Adrenal gland (tissue), 12 donors: Measurements from ENCODE around the gene NIN. TPM values are rescaled to one million over a fixed set of nuclear protein-coding genes. Genes with fewer than 3 reads are reported as not detected.
A peak's percentile ranks its signal among the peaks of the same experiment; 100 is the strongest.

ENCODE experiments used
- DNase-seq, 7 donors: peaks; one replicate each; pipeline ENCODE4 v3.0.0-alpha.2; 2019 to 2020
- H3K27ac ChIP-seq, 5 donors: fragments of 200-600 bp; sonication (generic) in 4 of 5; 1 replicate in 3 of 5; 2 replicates in 2 of 5; pipeline versions ENCODE4 v1.5.1 to v1.8.0; 2016 to 2020; ENCODE audit warnings: mild to moderate bottlenecking in 1 of 5
- H3K27me3 ChIP-seq: fragments of 200-600 bp; 2 replicates; pipeline ENCODE4 v1.8.0; 2021
- H3K36me3 ChIP-seq, 2 donors: fragments of 200-600 bp; replicated peaks in 1 of 2; 1 replicate in 1 of 2; 2 replicates in 1 of 2; pipeline versions ENCODE4 v1.5.1 to v1.8.0; 2018 to 2022
- H3K4me1 ChIP-seq, 2 donors: fragments of 200-600 bp; replicated peaks in 1 of 2; 1 replicate in 1 of 2; 2 replicates in 1 of 2; pipeline versions ENCODE4 v1.5.1 to v1.8.0; 2018 to 2021
- H3K4me3 ChIP-seq, 4 donors: fragments of 200-600 bp; sonication (generic) in 3 of 4; one replicate each; pipeline ENCODE4 v1.5.1; 2016 to 2018
- H3K9me3 ChIP-seq, 3 donors: fragments of 200-600 bp; sonication (generic) in 1 of 3; replicated peaks in 1 of 3; 1 replicate in 2 of 3; 2 replicates in 1 of 3; pipeline versions ENCODE4 v1.5.1 to v1.8.0; 2016 to 2021
- POLR2A ChIP-seq, 2 donors: fragments of 450-650 bp; IDR thresholded peaks; one replicate each; pipeline ENCODE4 v1.6.1; 2017; ENCODE audit warnings: antibody characterized with exemption in 2 of 2, mild to moderate bottlenecking in 2 of 2, moderate library complexity in 1 of 2
- WGBS, 4 donors: extraction: QIAGEN DNeasy Blood & Tissue Kit in 2 of 4; methylation state at CpG; one replicate each; pipeline versions ENCODE4 v1.1.5 to v1.1.7; 2013 to 2017; 5-methylcytosine and 5-hydroxymethylcytosine counted together
- intact Hi-C, 2 donors: fragments of 100-400 bp; cut with DNase I; formaldehyde crosslinking; loops; one replicate each; pipeline versions ENCODE4 v1.14.1 to v1.15.0; 2022 to 2023
- polyA plus RNA-seq, 3 donors: library from polyadenylated mRNA; stranded (reverse); fragments of 200-250 nt in 2 of 3; fragments of 350-450 nt in 1 of 3; fragmentation: Illumina TruSeq in 1 of 3; extraction: RNeasy Lipid Tissue Mini Kit (QIAGEN cat#74804) in 1 of 3; gene quantifications; one replicate each; pipeline ENCODE4 v1.2.3, GENCODE V29; 2013 to 2014
- total RNA-seq, 9 donors: library from RNA; depleted of rRNA in 4 of 9; stranded (reverse); fragments of >200 nt in 4 of 9; fragments of 120-200 nt in 1 of 9; fragmentation: NEBNext Ultra II Directional in 1 of 9; extraction: Animal tissue kit (Norgen Biotek cat#: 25700) in 1 of 9; gene quantifications; one replicate each; pipeline versions ENCODE4 v1.1.0 to v1.2.4, GENCODE V29; 2013 to 2023
- TF ChIP-seq, protein P1 (sequence below), 6 experiments: fragments of 450-650 bp in 4 of 6; fragments of 200-600 bp in 2 of 6; sonication (generic) in 1 of 6; IDR thresholded peaks; 1 replicate in 5 of 6; 2 replicates in 1 of 6; pipeline versions ENCODE4 v1.5.1 to v1.8.0; 2016 to 2021; ENCODE audit warnings: antibody characterized with exemption in 6 of 6, mild to moderate bottlenecking in 2 of 6, moderate library complexity in 1 of 6
- donor health status: healthy with polysubstance abuse.
- donor health status: Bipolar disorder and iron deficiency.
- donor health status: DM: yes; HTN: yes; CAD: no.
- donor health status: DM: no; HTN: no; CAD: no.
- donor health status: DM: no; HTN: no; CAD: no.
- donor health status: DM: yes; HTN: yes; CAD: no.

Gene NIN
- total and polyA plus RNA-seq, 12 donors, result 3.0 to 66.1 (median 17.9) TPM

DNA sequence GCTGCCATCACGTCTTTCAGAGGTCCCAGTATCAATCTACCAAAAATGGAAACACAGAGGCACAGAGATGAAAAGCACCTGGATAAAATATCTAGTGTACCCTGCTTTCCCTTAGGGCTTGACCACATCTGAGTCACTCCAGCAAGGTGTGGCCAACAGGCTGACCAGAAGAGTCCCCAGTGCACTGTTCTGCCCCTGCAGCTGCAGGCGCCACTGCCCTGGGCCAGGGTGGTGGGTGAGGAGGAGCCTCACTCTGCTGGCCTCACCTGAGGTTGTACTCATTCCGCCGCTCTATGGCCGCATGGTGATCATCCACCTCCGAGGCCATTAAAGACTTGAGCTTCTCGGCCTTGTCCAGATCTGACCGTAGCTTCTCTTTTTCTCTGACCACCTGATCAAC lies 60.4 kb downstream of the NIN start:
- H3K4me3 ChIP-seq, result no peak overlapping the region
- intact Hi-C loops, result loop anchor here (5.0 to 10.0 kb wide), 2 partner anchors 166 to 168 kb away; no protein-coding TSS in a partner anchor
- WGBS, 4 donors, result 91 to 97% (median 95%) methylated on average over 8 of the region's 8 CpGs
- DNase-seq, result no peak
- peaks cover 0 to 43% of the 10 kb centered on the region in 2 donors for H3K36me3 ChIP-seq
- H3K9me3 ChIP-seq, result no peaks in the 10 kb centered on the region
- no peaks in the 10 kb centered on the region for H3K27me3 ChIP-seq
- no peak for TF ChIP-seq POLR2A (IDR thresholded peaks at IDR 0.05)
- TF ChIP-seq, protein P1, sequence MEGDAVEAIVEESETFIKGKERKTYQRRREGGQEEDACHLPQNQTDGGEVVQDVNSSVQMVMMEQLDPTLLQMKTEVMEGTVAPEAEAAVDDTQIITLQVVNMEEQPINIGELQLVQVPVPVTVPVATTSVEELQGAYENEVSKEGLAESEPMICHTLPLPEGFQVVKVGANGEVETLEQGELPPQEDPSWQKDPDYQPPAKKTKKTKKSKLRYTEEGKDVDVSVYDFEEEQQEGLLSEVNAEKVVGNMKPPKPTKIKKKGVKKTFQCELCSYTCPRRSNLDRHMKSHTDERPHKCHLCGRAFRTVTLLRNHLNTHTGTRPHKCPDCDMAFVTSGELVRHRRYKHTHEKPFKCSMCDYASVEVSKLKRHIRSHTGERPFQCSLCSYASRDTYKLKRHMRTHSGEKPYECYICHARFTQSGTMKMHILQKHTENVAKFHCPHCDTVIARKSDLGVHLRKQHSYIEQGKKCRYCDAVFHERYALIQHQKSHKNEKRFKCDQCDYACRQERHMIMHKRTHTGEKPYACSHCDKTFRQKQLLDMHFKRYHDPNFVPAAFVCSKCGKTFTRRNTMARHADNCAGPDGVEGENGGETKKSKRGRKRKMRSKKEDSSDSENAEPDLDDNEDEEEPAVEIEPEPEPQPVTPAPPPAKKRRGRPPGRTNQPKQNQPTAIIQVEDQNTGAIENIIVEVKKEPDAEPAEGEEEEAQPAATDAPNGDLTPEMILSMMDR (IDR thresholded peaks at IDR 0.05), result no peak
- H3K4me1 ChIP-seq, result no peaks in the 10 kb centered on the region
- no peak overlapping the region for H3K27ac ChIP-seq

DNA sequence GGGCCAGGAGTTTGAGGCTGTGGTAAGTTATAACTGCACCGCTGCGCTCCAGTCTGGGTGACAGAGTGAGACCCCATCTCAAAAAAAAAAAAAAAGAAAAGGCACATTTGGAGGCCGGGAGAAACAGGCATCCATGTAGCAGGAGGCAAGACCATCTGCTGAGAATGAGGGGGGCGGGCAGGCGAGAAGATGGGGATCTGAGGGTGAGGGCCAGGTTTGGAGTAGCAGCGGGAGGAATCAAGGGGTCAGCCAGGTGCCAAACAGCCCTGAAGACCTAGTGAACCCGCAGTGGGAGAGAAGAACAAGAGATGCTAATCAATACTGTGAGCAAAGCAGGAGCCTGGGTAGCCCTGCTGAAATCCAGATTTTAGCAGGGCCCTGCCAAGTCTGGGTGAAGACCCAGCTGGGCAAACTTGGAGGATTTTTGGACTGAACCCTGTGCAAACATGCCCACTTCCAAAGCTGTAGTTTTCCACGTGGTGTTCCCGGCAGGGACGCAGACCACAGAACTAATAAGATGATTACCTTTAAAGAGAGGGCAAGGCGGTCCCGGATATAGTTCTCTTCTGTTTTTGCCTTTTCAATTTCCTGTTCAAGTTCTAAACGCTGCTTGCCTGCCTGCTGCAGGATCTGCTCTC lies 61.0 kb downstream of the NIN start:
- TF ChIP-seq, protein P1 (IDR thresholded peaks at IDR 0.05), result no peak
- TF ChIP-seq POLR2A (IDR thresholded peaks at IDR 0.05), result no peak
- DNase-seq, result no peak
- Histone ChIP-seq H3K36me3 (peaks cover 0 to 43% of the 10 kb centered on the region in 2 donors), H3K9me3 (no peaks in the 10 kb centered on the region), H3K27me3 (no peaks in the 10 kb centered on the region), H3K4me3 (no peak overlapping the region), H3K27ac (no peak overlapping the region), H3K4me1 (no peaks in the 10 kb centered on the region)
- 91 to 94% (median 92%) methylated on average over 13 of the region's 13 CpGs for WGBS, 4 donors
- intact Hi-C loops, result loop anchor here (5.0 to 10.0 kb wide), 2 partner anchors 165 to 168 kb away; no protein-coding TSS in a partner anchor

DNA sequence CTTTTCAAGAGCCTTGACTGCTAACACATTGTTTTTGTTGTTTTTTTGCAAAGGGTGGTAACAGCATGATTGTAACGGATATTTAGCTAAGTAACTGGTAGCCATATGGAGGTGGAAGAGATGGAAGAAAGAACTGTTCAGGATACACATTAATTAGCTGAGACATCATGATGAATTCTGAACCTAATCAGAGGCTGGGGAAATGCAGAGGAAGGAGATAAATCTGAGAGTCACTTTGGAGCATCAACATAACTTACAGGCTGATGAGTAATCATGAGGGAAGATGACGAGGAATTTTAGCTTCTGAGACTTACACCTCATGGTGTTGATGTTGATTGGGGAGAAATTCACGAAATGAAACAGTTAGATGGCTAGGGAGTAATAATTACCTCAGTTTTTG lies 62.3 kb downstream of the NIN start:
- Histone ChIP-seq H3K4me3 (no peak overlapping the region), H3K4me1 (no peaks in the 10 kb centered on the region), H3K27me3 (no peaks in the 10 kb centered on the region), H3K27ac (no peak overlapping the region), H3K9me3 (no peaks in the 10 kb centered on the region), H3K36me3 (peaks cover 0 to 43% of the 10 kb centered on the region in 2 donors)
- intact Hi-C loops, result no loop called here
- TF ChIP-seq, protein P1 (IDR thresholded peaks at IDR 0.05), result no peak
- no peak for TF ChIP-seq POLR2A (IDR thresholded peaks at IDR 0.05)
- DNase-seq, result no peak
- WGBS, 4 donors, result 88 to 93% (median 90%) methylated on average over 3 of the region's 3 CpGs

DNA sequence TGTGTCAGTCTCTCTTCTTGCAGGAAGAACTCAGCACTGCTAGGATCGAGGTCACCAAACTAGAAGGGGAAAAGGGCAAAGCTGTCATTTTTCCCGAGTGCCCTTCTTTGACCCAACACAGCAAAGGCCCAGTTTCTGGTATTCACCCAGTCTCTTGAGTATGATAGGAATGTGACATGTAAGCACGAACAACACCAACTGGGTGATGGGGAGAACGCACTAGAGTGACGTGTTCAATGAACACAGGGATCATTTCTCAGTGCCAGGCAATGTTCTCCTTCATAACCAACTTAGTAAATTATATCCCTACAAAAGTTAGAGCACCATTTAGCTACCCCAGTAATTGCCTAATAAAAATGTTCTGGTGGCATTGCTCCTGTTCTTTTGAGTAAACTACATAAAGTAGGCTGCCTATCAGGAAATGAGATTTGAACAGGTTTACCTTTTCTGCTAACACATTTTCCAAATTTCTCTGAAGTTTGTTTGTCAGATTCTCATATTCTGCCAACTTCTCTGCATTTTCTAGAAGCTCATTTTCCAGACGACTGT lies 64.5 kb downstream of the NIN start:
- Histone ChIP-seq H3K4me1 (no peaks in the 10 kb centered on the region), H3K9me3 (no peaks in the 10 kb centered on the region), H3K27ac (peak overlapping the region in 1 of 5 donors; percentile 36), H3K36me3 (peaks cover 0 to 45% of the 10 kb centered on the region in 2 donors), H3K4me3 (no peak overlapping the region), H3K27me3 (no peaks in the 10 kb centered on the region)
- TF ChIP-seq, protein P1 (IDR thresholded peaks at IDR 0.05), result no peak
- no peak for TF ChIP-seq POLR2A (IDR thresholded peaks at IDR 0.05)
- intact Hi-C loops, result no loop called here
- WGBS, 4 donors, result 60 to 77% (median 66%) methylated on average over 6 of the region's 6 CpGs
- DNase-seq, result no peak
